WTC11 (cell line): Measurements from ENCODE around the gene CLEC16A. TPM values are rescaled to one million over a fixed set of nuclear protein-coding genes. Genes with fewer than 3 reads are reported as not detected.

Experiments
- ATAC-seq: fragments of 200-7000 bp; cut with Tn5 transposase; 2 replicates; pipeline ENCODE4 v1.10.0; 2021; ENCODE audit warnings: mild to moderate bottlenecking, moderate library complexity
- CTCF ChIA-PET: fragments of 300-600 bp; sonication (Branson Sonifier 250); formaldehyde crosslinking; loops from one replicate; lab custom pipeline; 2021; ENCODE audit warnings: antibody characterized with exemption; lab: Charles Lee
- POLR2A ChIA-PET: fragments of 350-600 bp; sonication (Branson Sonifier 250); formaldehyde crosslinking; loops from one replicate; lab custom pipeline; 2021; ENCODE audit warnings: antibody characterized with exemption; lab: Charles Lee
- DNase-seq: peaks from one replicate; pipeline ENCODE4 v3.0.0; 2021; ENCODE audit warnings: low spot score
- H3K27ac Mint-ChIP-seq: 2 replicates; pipeline ENCODE4 v1.8.0; 2021; ENCODE audit warnings: mixed read lengths
- H3K27me3 Mint-ChIP-seq: 2 replicates; pipeline ENCODE4 v1.8.0; 2021; ENCODE audit warnings: low read depth, mild to moderate bottlenecking, moderate library complexity, mixed read lengths
- H3K36me3 Mint-ChIP-seq: 2 replicates; pipeline ENCODE4 v1.8.0; 2021; ENCODE audit warnings: mixed read lengths
- H3K4me1 Mint-ChIP-seq: 2 replicates; pipeline ENCODE4 v1.8.0; 2022; ENCODE audit warnings: mixed read lengths
- H3K4me3 Mint-ChIP-seq: 2 replicates; pipeline ENCODE4 v1.8.0; 2021; ENCODE audit warnings: mild to moderate bottlenecking, moderate library complexity, mixed read lengths
- H3K9me3 Mint-ChIP-seq: 2 replicates; pipeline ENCODE4 v1.8.0; 2021; ENCODE audit warnings: mixed read lengths
- CDX4 ChIP-seq: fragments of 250-450 bp; sonication (Bioruptor Pico); IDR thresholded peaks from 2 replicates; pipeline ENCODE4 v1.9.0; 2021; ENCODE audit warnings: moderate library complexity, mild to moderate bottlenecking, inconsistent platforms, borderline replicate concordance
- CREM ChIP-seq: sonication (generic); formaldehyde crosslinking; IDR thresholded peaks from 2 replicates; pipeline ENCODE4 v1.8.1; 2022; ENCODE audit warnings: mild to moderate bottlenecking, missing genetic modification reagents, moderate library complexity
- E2F5 ChIP-seq: sonication (generic); formaldehyde crosslinking; IDR thresholded peaks from 2 replicates; pipeline ENCODE4 v1.8.1; 2022; ENCODE audit warnings: mild to moderate bottlenecking, moderate library complexity, missing genetic modification reagents
- HMGA2 ChIP-seq: fragments of 250-450 bp; sonication (Bioruptor Pico); IDR thresholded peaks from 2 replicates; pipeline ENCODE4 v1.4.0; 2021; ENCODE audit warnings: mild to moderate bottlenecking, moderate library complexity
- HMGXB4 ChIP-seq: sonication (generic); formaldehyde crosslinking; IDR thresholded peaks from 2 replicates; pipeline ENCODE4 v1.8.1; 2023; ENCODE audit warnings: mild to moderate bottlenecking, moderate library complexity, missing genetic modification reagents
- IRF2 ChIP-seq: sonication (generic); formaldehyde crosslinking; IDR thresholded peaks from 2 replicates; pipeline ENCODE4 v1.8.0; 2022; ENCODE audit warnings: low read depth, missing genetic modification reagents, borderline replicate concordance
- MYBL2 ChIP-seq: sonication (generic); formaldehyde crosslinking; IDR thresholded peaks from 2 replicates; pipeline ENCODE4 v1.8.1; 2023; ENCODE audit warnings: mild to moderate bottlenecking, moderate library complexity, missing genetic modification reagents
- NFATC4 ChIP-seq: fragments of 250-450 bp; sonication (Bioruptor Pico); IDR thresholded peaks from 2 replicates; pipeline ENCODE4 v1.9.0; 2021; ENCODE audit warnings: mild to moderate bottlenecking
- NFYB ChIP-seq: sonication (generic); formaldehyde crosslinking; conservative IDR thresholded peaks from 2 replicates; pipeline ENCODE4 v1.8.0; 2022; ENCODE audit warnings: low read depth, missing genetic modification reagents
- OVOL2 ChIP-seq: fragments of 250-450 bp; sonication (Bioruptor Pico); IDR thresholded peaks from 2 replicates; pipeline ENCODE4 v1.9.0; 2021; ENCODE audit warnings: mild to moderate bottlenecking, borderline replicate concordance
- RELA ChIP-seq: sonication (generic); formaldehyde crosslinking; IDR thresholded peaks from 2 replicates; pipeline ENCODE4 v1.8.1; 2022; ENCODE audit warnings: missing genetic modification reagents, mild to moderate bottlenecking, borderline replicate concordance
- SP1 ChIP-seq: sonication (generic); formaldehyde crosslinking; conservative IDR thresholded peaks from 2 replicates; pipeline ENCODE4 v1.8.1; 2022; ENCODE audit warnings: missing genetic modification reagents
- TP53 ChIP-seq: sonication (generic); formaldehyde crosslinking; IDR thresholded peaks from 2 replicates; pipeline ENCODE4 v1.8.1; 2023; ENCODE audit warnings: mild to moderate bottlenecking, missing genetic modification reagents
- ZNF121 ChIP-seq: sonication (generic); formaldehyde crosslinking; IDR thresholded peaks from 2 replicates; pipeline ENCODE4 v1.8.0; 2023; ENCODE audit warnings: missing genetic modification reagents
- ZNF281 ChIP-seq: sonication (generic); formaldehyde crosslinking; IDR thresholded peaks from 2 replicates; pipeline ENCODE4 v1.8.0; 2023; ENCODE audit warnings: mild to moderate bottlenecking, missing genetic modification reagents
- total RNA-seq: library from RNA; stranded (reverse); gene quantifications from 3 replicates; pipeline ENCODE4 v1.2.3, GENCODE V29; 2021
- TF ChIP-seq, protein P1 (sequence below): fragments of 250-450 bp; sonication (Bioruptor Pico); IDR thresholded peaks from 2 replicates; pipeline ENCODE4 v1.8.0; 2021; ENCODE audit warnings: mild to moderate bottlenecking
- TF ChIP-seq, protein P2 (sequence below): fragments of 250-450 bp; sonication (Bioruptor Pico); conservative IDR thresholded peaks from 2 replicates; pipeline ENCODE4 v1.9.0; 2021; ENCODE audit warnings: mild to moderate bottlenecking
- TF ChIP-seq, protein P3 (sequence below): sonication (generic); formaldehyde crosslinking; IDR thresholded peaks from 2 replicates; pipeline ENCODE4 v1.8.0; 2022; ENCODE audit warnings: missing genetic modification reagents
- TF ChIP-seq, protein P4 (sequence below): sonication (generic); formaldehyde crosslinking; IDR thresholded peaks from 2 replicates; pipeline ENCODE4 v1.8.0; 2022; ENCODE audit warnings: mild to moderate bottlenecking, missing genetic modification reagents

The CLEC16A gene
- total RNA-seq, 1 experiment from 2014 or later: 14.4 TPM

GRCh38 chr16:10931134-10931533 lies 13.2 kb upstream of the CLEC16A start:
- Mint-ChIP-seq H3K9me3 (no peaks in the 10 kb centered on the region), H3K4me1 (no peaks in the 10 kb centered on the region), H3K27me3 (no peaks in the 10 kb centered on the region), H3K27ac (no peak overlapping the region), H3K36me3 (peaks cover 13% of the 10 kb centered on the region; the same call in 1 of the 2 replicates), H3K4me3 (no peak overlapping the region)
- ATAC-seq (no peak), DNase-seq (no peak)
- no peak for TF ChIP-seq ZNF281 (CRISPR knock-in tag)
- no peak for TF ChIP-seq CDX4
- TF ChIP-seq CREM (CRISPR knock-in tag): no peak
- TF ChIP-seq OVOL2 (CRISPR knock-in tag): no peak
- TF ChIP-seq IRF2 (CRISPR knock-in tag): no peak
- ChIA-PET POLR2A (no interaction called here), CTCF (interaction anchor here (1.0 to 1.8 kb wide), 5 partner anchors 11 to 195 kb away, joined by 3 to 12 read pairs (median 4); partner anchors contain the start of genes DEXI and NUBP1)

DNA sequence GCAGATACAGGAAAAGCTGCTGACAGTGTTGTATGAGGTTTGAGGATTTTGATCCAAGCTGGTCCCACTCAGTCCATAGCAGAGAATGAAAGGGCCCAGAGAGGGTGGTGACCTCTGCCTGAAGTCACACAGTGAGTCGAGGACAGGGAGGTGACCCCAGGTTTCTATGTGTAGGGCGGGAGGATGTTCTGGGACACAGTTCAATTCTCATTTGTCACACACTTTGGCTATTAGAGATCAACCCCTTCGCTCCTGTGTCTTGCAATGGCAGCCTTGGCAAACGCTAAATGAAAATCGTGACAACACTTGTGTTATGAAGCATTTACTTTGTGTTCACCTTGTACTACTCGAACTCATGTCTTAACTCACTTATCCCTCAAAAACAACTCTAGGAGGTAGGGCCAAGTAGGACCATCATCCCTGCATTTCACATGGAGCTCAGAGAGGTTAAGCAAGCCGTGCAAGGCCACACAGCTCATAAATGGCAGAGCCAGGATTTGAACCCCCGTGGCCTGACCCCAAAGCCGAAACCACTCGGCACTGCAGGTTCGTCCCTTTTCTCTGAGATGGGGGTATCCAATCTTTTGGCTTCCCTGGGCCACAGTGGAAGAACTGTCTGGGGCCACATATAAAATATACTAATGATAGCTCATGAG lies 12.3 kb upstream of the CLEC16A start:
- CTCF ChIA-PET: interaction anchor here (1.4 to 2.6 kb wide), 2 partner anchors 9 to 13 kb away, joined by 4 to 11 read pairs; no protein-coding TSS in a partner anchor
- Mint-ChIP-seq H3K27me3 (no peaks in the 10 kb centered on the region), H3K36me3 (peaks cover 13% of the 10 kb centered on the region; the same call in 1 of the 2 replicates), H3K4me3 (no peak overlapping the region), H3K27ac (no peak overlapping the region), H3K9me3 (no peaks in the 10 kb centered on the region), H3K4me1 (no peaks in the 10 kb centered on the region)
- POLR2A ChIA-PET: no interaction called here
- no peak for DNase-seq
- ATAC-seq: no peak
- TF ChIP-seq RELA (CRISPR knock-in tag) (no peak), ZNF121 (CRISPR knock-in tag) (no peak), HMGA2 (CRISPR knock-in tag) (no peak), NFYB (no peak), MYBL2 (CRISPR knock-in tag) (no peak), TP53 (CRISPR knock-in tag) (no peak), NFATC4 (CRISPR knock-in tag) (no peak), E2F5 (CRISPR knock-in tag) (no peak), HMGXB4 (no peak), SP1 (no peak)
- TF ChIP-seq, protein P1, sequence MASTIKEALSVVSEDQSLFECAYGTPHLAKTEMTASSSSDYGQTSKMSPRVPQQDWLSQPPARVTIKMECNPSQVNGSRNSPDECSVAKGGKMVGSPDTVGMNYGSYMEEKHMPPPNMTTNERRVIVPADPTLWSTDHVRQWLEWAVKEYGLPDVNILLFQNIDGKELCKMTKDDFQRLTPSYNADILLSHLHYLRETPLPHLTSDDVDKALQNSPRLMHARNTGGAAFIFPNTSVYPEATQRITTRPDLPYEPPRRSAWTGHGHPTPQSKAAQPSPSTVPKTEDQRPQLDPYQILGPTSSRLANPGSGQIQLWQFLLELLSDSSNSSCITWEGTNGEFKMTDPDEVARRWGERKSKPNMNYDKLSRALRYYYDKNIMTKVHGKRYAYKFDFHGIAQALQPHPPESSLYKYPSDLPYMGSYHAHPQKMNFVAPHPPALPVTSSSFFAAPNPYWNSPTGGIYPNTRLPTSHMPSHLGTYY (CRISPR knock-in tag): no peak
- TF ChIP-seq, protein P2, sequence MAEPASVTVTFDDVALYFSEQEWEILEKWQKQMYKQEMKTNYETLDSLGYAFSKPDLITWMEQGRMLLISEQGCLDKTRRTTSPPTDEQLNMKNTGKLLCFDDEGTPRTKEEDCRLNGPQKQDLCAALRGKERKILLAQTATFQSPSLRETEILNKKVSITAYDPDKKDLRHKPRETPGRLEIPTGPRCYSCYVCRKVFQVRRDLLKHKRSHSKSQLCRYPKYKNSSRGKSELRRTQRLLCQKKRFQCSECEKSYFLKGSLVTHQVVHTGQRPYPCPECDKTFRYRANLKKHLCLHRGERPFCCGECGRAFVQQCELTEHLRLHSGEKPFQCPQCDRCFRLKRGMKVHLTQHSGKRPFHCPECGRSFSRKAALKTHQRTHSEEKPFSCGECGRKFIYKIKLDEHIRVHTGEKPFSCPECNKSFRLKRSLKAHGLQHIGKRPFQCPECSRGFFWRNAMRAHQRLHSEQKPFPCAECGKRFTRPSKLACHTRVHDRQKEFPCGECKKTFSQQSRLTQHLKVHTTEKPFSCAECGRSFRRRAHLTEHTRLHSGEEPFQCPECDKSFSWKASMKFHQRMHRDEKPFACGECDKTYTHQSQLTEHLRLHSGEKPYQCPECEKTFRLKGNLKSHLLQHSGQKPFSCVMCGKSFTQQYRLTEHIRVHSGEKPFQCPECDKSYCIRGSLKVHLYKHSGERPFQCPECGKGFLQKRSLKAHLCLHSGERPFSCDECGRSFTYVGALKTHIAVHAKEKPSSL (CRISPR knock-in tag): no peak
- TF ChIP-seq, protein P3, sequence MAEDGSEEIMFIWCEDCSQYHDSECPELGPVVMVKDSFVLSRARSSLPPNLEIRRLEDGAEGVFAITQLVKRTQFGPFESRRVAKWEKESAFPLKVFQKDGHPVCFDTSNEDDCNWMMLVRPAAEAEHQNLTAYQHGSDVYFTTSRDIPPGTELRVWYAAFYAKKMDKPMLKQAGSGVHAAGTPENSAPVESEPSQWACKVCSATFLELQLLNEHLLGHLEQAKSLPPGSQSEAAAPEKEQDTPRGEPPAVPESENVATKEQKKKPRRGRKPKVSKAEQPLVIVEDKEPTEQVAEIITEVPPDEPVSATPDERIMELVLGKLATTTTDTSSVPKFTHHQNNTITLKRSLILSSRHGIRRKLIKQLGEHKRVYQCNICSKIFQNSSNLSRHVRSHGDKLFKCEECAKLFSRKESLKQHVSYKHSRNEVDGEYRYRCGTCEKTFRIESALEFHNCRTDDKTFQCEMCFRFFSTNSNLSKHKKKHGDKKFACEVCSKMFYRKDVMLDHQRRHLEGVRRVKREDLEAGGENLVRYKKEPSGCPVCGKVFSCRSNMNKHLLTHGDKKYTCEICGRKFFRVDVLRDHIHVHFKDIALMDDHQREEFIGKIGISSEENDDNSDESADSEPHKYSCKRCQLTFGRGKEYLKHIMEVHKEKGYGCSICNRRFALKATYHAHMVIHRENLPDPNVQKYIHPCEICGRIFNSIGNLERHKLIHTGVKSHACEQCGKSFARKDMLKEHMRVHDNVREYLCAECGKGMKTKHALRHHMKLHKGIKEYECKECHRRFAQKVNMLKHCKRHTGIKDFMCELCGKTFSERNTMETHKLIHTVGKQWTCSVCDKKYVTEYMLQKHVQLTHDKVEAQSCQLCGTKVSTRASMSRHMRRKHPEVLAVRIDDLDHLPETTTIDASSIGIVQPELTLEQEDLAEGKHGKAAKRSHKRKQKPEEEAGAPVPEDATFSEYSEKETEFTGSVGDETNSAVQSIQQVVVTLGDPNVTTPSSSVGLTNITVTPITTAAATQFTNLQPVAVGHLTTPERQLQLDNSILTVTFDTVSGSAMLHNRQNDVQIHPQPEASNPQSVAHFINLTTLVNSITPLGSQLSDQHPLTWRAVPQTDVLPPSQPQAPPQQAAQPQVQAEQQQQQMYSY (CRISPR knock-in tag): no peak
- TF ChIP-seq, protein P4, sequence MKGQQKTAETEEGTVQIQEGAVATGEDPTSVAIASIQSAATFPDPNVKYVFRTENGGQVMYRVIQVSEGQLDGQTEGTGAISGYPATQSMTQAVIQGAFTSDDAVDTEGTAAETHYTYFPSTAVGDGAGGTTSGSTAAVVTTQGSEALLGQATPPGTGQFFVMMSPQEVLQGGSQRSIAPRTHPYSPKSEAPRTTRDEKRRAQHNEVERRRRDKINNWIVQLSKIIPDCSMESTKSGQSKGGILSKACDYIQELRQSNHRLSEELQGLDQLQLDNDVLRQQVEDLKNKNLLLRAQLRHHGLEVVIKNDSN (CRISPR knock-in tag): no peak
